MM.1S (cell line): ENCODE data around the gene C17orf67.

Source experiments
- EZH2 ChIP-seq: fragments of 300-600 bp; sonication (generic); optimal IDR thresholded peaks from 2 replicates; pipeline ENCODE3; 2017; ENCODE audit warnings: low read depth, mild to moderate bottlenecking, antibody characterized with exemption, low read length, mixed read lengths
- TF ChIP-seq, protein P1 (sequence below): fragments of 300-600 bp; sonication (generic); IDR thresholded peaks from 2 replicates; pipeline ENCODE4 v1.5.1; 2016; ENCODE audit warnings: antibody characterized with exemption, low read length, mixed read lengths

- no peak for TF ChIP-seq EZH2
- TF ChIP-seq, protein P1, sequence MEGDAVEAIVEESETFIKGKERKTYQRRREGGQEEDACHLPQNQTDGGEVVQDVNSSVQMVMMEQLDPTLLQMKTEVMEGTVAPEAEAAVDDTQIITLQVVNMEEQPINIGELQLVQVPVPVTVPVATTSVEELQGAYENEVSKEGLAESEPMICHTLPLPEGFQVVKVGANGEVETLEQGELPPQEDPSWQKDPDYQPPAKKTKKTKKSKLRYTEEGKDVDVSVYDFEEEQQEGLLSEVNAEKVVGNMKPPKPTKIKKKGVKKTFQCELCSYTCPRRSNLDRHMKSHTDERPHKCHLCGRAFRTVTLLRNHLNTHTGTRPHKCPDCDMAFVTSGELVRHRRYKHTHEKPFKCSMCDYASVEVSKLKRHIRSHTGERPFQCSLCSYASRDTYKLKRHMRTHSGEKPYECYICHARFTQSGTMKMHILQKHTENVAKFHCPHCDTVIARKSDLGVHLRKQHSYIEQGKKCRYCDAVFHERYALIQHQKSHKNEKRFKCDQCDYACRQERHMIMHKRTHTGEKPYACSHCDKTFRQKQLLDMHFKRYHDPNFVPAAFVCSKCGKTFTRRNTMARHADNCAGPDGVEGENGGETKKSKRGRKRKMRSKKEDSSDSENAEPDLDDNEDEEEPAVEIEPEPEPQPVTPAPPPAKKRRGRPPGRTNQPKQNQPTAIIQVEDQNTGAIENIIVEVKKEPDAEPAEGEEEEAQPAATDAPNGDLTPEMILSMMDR: no peak
These were observed 32.1 kb downstream of the C17orf67 start for GRCh38 chr17:56801459-56802178.
